Measurements from ENCODE around the gene STAG3. TPM values are rescaled to one million over a fixed set of nuclear protein-coding genes. Genes with fewer than 3 reads are reported as not detected.

Gene STAG3
- total and polyA plus RNA-seq, 10 of the 15 experiments (the other 5 are each of a cell fraction or from before 2014, with no cell fraction given), result 73.0 to 306 (median 120) TPM

GRCh38 chr7:100163871-100164270, 13.8 kb upstream of the STAG3 start:
- 56% methylated on average over 5 of the region's 5 CpGs for WGBS (ENCODE audit: insufficient coverage, insufficient replicate concordance, low lambda C conversion rate, missing lambda C conversion rate)

More at GRCh38 chr7:100163871-100164270, 13.8 kb upstream of the STAG3 start:
- RAD21 ChIA-PET (ENCODE audit: unreplicated experiment), result interaction anchor here (0.8 to 1.2 kb wide), 2 partner anchors 31 to 33 kb away, joined by 4 to 6 read pairs; no protein-coding TSS in a partner anchor
- ATAC-seq (no peak), FAIRE-seq (no peak), DNase-seq (ENCODE audit: low read depth, low spot score) (no peak)
- H3K4me3 ChIP-seq, result no peak overlapping the region
- H3K27me3 ChIP-seq (replicated peaks in 1 of 2; ENCODE audit: control insufficient read depth in 2 of 2, insufficient read depth in 2 of 2, low read length in 1 of 2), result peaks cover 0 to 6% of the 10 kb centered on the region in 2 experiments; a peak in 2 of 4 replicates
- no peaks in the 10 kb centered on the region for H4K20me1 ChIP-seq (ENCODE audit: control insufficient read depth, insufficient read depth)
- no peak overlapping the region for H3K9ac ChIP-seq (ENCODE audit: control insufficient read depth, insufficient read depth, low read length)
- in situ Hi-C loops (cut with MboI), result no loop called here
- H3K27ac ChIP-seq (ENCODE audit: control insufficient read depth, insufficient read depth), result no peak overlapping the region
- SMC1A ChIA-PET (ENCODE audit: uncharacterized antibody, unreplicated experiment), result interaction anchor here (0.7 kb wide), 1 partner anchor 249 kb away, joined by 4 read pairs; no protein-coding TSS in a partner anchor
- no peaks in the 10 kb centered on the region for H3K9me3 ChIP-seq (replicated peaks; ENCODE audit: control insufficient read depth, insufficient read depth, low read length)
- no peaks in the 10 kb centered on the region for H3K79me2 ChIP-seq (ENCODE audit: control insufficient read depth, insufficient read depth, low read length)
- TF ChIP-seq JUND (IDR thresholded peaks at IDR 0.05; ENCODE audit: low read depth, low read length) (no peak), CREB1 (IDR thresholded peaks at IDR 0.05; ENCODE audit: low read depth) (no peak), NR2C2 (IDR thresholded peaks at IDR 0.05; ENCODE audit: borderline replicate concordance, control insufficient read depth, insufficient read length, low read depth) (no peak), IKZF1 (conservative IDR thresholded peaks at IDR 0.05) (no peak), RELA (IDR thresholded peaks at IDR 0.05; ENCODE audit: borderline replicate concordance, partially characterized antibody) (no peak), KDM1A (IDR thresholded peaks at IDR 0.05; ENCODE audit: borderline replicate concordance) (no peak), ZBTB33 (IDR thresholded peaks at IDR 0.05) (no peak), MLLT1 (IDR thresholded peaks at IDR 0.05) (no peak), BACH1 (IDR thresholded peaks at IDR 0.05; ENCODE audit: borderline replicate concordance) (no peak), MYB (IDR thresholded peaks at IDR 0.05; ENCODE audit: borderline replicate concordance, low read depth, low read length) (no peak), FOS (IDR thresholded peaks at IDR 0.05; ENCODE audit: borderline replicate concordance, extremely low read depth, insufficient read length) (no peak)
- TF ChIP-seq, protein P1, sequence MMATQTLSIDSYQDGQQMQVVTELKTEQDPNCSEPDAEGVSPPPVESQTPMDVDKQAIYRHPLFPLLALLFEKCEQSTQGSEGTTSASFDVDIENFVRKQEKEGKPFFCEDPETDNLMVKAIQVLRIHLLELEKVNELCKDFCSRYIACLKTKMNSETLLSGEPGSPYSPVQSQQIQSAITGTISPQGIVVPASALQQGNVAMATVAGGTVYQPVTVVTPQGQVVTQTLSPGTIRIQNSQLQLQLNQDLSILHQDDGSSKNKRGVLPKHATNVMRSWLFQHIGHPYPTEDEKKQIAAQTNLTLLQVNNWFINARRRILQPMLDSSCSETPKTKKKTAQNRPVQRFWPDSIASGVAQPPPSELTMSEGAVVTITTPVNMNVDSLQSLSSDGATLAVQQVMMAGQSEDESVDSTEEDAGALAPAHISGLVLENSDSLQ (IDR thresholded peaks at IDR 0.05), result no peak
- TF ChIP-seq, protein P2, sequence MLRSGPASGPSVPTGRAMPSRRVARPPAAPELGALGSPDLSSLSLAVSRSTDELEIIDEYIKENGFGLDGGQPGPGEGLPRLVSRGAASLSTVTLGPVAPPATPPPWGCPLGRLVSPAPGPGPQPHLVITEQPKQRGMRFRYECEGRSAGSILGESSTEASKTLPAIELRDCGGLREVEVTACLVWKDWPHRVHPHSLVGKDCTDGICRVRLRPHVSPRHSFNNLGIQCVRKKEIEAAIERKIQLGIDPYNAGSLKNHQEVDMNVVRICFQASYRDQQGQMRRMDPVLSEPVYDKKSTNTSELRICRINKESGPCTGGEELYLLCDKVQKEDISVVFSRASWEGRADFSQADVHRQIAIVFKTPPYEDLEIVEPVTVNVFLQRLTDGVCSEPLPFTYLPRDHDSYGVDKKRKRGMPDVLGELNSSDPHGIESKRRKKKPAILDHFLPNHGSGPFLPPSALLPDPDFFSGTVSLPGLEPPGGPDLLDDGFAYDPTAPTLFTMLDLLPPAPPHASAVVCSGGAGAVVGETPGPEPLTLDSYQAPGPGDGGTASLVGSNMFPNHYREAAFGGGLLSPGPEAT (IDR thresholded peaks at IDR 0.05; ENCODE audit: low read depth), result no peak
- BruUV-seq (replicated peaks), result no TSS peak
- H3K4me1 ChIP-seq (ENCODE audit: control insufficient read depth, insufficient read depth, low read length), result peaks cover 23% of the 10 kb centered on the region
- no peak overlapping the region for H2AFZ ChIP-seq (ENCODE audit: control insufficient read depth, low read depth, low read length)
- intact Hi-C loops (cut with micrococcal nuclease; ENCODE audit: unreplicated experiment), result no loop called here
- no peaks in the 10 kb centered on the region for H3K36me3 ChIP-seq (ENCODE audit: control insufficient read depth in 2 of 2, insufficient read depth in 2 of 2, low read length in 1 of 2)
- CTCF ChIA-PET, result interaction anchor here (0.9 kb wide), 1 partner anchor 16 kb away, joined by 3 read pairs; no protein-coding TSS in a partner anchor
- no peak overlapping the region for H3K4me2 ChIP-seq (ENCODE audit: control insufficient read depth, insufficient read depth)
- POLR2A ChIA-PET, result interaction anchor here (0.6 to 1.1 kb wide), 5 partner anchors 8 to 221 kb away, joined by 3 to 7 read pairs (median 4); no protein-coding TSS in a partner anchor
